GM10266 (cell line): ENCODE measurements around the gene MPHOSPH8.

Experiments
- DNase-seq: peaks from one replicate; pipeline ENCODE4 v3.0.0; 2012; ENCODE audit errors: extremely low spot score
- CTCF ChIP-seq: IDR thresholded peaks from 2 replicates; pipeline ENCODE4 v1.5.1; 2012; ENCODE audit warnings: mild to moderate bottlenecking, low read depth; ENCODE audit not compliant: control insufficient read depth, insufficient read depth; ENCODE audit errors: missing control alignments

The MPHOSPH8 gene

GRCh38 chr13:19633479-19634255 is at the start of gene MPHOSPH8:
MPHOSPH8 (plus strand) TSS chr13:19633659; CDS start chr13:19633749, 90 bp downstream.
- no peak for TF ChIP-seq CTCF
- peak; percentile 94 for DNase-seq

GRCh38 chr13:19586904-19587634 is 46.4 kb upstream of the MPHOSPH8 start:
- DNase-seq, result peak; percentile 65
- TF ChIP-seq CTCF, result peak; percentile 30

- TF ChIP-seq CTCF, result peak; percentile 71
- DNase-seq, result no peak
Measured at GRCh38 chr13:19587635-19588300, 45.7 kb upstream of the MPHOSPH8 start.

GRCh38 chr13:19589312-19589711 is 44.1 kb upstream of the MPHOSPH8 start:
- no peak for DNase-seq
- no peak for TF ChIP-seq CTCF

- DNase-seq, result no peak
- TF ChIP-seq CTCF, result no peak
Measured at GRCh38 chr13:19590423-19590822, 43.0 kb upstream of the MPHOSPH8 start.

- TF ChIP-seq CTCF, result no peak
- DNase-seq, result no peak
Measured at GRCh38 chr13:19591864-19592263, 41.6 kb upstream of the MPHOSPH8 start.
